GM12801 (cell line): ENCODE data around the gene BOC.

ENCODE experiments used
- TF ChIP-seq, protein P1 (sequence below): IDR thresholded peaks from one replicate; pipeline ENCODE4 v1.5.1; 2011; ENCODE audit warnings: control low read depth; ENCODE audit not compliant: insufficient read length; ENCODE audit errors: extremely low read depth

BOC gene

DNA sequence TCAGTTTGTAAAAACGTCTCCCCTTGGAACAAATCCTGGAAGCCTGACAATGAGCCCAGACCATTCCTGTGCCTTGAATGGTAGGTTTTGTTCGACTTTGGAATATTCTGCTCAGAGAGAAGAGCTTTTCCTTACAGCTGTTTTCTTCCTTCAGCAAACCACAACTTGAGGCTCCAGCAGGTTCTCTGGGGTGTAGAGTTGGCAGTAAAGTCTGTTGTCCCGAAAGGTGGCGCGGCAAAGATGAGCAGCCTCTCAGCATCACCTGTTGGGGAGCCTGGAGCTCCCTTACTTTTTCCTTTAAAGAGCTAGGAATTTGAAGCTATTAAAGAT, 65.4 kb downstream of the BOC start:
- TF ChIP-seq, protein P1, sequence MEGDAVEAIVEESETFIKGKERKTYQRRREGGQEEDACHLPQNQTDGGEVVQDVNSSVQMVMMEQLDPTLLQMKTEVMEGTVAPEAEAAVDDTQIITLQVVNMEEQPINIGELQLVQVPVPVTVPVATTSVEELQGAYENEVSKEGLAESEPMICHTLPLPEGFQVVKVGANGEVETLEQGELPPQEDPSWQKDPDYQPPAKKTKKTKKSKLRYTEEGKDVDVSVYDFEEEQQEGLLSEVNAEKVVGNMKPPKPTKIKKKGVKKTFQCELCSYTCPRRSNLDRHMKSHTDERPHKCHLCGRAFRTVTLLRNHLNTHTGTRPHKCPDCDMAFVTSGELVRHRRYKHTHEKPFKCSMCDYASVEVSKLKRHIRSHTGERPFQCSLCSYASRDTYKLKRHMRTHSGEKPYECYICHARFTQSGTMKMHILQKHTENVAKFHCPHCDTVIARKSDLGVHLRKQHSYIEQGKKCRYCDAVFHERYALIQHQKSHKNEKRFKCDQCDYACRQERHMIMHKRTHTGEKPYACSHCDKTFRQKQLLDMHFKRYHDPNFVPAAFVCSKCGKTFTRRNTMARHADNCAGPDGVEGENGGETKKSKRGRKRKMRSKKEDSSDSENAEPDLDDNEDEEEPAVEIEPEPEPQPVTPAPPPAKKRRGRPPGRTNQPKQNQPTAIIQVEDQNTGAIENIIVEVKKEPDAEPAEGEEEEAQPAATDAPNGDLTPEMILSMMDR = no peak

DNA sequence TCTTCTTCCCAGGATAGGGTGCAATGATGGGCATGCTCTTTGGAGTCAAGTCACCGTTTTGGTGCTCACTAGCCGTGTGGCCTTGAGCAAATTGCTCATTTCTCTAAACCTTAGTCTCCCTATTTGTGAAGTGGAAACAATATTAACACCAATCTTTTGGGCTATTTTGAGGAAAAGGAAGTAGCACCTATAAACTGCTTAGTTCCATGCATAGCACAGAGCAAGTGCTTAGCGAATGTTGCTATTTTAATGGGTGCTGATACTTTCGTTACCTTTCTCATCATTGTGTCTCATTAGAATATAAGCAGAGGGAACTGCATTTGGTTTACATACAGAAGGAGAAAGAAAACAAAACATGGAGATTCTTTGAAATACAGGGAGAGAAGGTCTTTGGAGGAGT, 66.1 kb downstream of the BOC start:
- TF ChIP-seq, protein P1 = no peak

DNA sequence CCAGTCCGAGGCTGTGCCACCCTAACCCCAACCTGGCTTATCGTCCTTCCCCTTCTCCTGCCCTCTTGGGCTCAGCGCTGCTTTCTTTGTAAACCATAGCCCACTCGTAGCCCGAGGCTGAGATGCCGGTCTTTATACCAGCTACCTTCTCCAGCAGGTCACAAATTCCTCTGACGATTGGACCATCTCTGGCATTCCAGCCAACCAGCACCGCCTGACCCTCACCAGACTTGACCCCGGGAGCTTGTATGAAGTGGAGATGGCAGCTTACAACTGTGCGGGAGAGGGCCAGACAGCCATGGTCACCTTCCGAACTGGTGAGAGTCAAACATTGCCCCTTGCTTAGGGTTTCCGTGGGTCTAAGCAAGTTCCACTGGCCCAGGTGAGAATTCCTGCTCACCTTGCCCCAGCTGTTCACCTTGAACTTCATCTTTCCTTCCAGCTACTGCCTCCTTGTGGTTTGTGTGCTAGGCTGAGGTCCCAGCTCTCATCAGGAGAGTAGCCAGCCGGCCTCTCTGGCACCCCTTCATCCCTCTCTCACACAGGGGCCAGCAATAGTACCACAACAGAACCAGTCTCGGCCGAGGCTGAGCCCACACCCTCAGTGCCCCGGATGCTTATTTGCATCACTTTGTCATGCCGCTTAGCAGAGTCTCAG, 66.7 kb downstream of the BOC start:
- TF ChIP-seq, protein P1 = no peak

DNA sequence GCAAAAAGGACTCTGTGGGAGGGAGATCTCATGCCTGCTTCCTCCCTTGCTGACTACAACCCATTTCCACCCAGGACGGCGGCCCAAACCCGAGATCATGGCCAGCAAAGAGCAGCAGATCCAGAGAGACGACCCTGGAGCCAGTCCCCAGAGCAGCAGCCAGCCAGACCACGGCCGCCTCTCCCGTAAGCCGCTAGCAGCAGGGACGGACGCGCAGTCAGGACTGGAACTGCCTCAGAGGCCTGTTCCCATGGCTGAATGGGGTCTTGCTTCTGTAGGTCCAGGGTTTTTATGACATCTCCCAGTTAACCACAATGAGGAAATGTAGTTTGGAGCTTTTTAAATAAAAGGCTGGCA, 67.2 kb downstream of the BOC start:
- TF ChIP-seq, protein P1 = no peak

DNA sequence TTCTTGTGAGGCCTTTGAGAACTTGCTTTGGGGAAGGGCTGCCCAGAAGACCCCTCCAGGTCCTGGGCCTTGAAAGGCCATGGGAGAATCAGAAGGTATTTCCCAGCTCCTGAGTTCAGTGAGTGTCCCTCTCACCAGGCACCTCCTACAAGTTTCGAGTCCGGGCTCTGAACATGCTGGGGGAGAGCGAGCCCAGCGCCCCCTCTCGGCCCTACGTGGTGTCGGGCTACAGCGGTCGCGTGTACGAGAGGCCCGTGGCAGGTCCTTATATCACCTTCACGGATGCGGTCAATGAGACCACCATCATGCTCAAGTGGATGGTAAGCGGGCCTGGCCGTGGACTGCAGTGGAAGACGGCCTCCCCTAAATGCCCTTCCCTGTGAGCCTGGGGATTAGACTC, 68.3 kb downstream of the BOC start:
- TF ChIP-seq, protein P1 = no peak

DNA sequence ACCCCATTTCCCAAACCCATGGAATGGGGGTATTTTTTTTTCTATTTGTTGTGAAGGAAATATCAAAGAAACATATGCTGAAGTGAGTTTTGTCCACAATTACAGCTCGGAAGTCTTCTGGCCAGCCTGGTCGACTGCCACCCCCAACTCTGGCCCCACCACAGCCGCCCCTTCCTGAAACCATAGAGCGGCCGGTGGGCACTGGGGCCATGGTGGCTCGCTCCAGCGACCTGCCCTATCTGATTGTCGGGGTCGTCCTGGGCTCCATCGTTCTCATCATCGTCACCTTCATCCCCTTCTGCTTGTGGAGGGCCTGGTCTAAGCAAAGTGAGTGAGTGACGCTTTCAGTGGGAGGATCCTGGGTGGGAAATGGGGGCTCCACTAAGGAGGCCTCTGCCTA, 71.9 kb downstream of the BOC start:
- TF ChIP-seq, protein P1 = no peak

DNA sequence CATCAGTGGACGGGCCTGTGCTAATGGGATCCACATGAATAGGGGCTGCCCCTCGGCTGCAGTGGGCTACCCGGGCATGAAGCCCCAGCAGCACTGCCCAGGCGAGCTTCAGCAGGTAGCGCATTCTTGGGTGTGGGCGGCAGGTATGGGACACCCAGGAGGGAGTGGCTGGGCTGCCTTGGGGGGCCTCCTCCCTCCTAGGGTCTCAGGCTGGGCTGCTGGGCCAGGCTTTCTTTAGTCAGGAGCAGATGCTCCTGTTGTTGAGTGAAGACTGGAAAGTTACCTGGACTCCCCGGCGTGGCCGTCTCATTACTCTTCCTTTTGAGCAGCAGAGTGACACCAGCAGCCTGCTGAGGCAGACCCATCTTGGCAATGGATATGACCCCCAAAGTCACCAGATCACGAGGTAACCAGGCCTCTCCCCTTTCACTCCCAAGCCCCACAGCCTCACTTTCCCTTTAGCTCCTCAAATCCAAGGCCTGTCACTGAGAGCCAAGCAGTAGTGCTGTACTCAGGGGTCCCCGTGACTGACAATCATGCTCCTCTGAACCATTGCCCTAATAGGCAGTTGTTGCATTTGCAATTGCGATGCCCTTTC, 73.2 kb downstream of the BOC start:
- TF ChIP-seq, protein P1 = no peak

DNA sequence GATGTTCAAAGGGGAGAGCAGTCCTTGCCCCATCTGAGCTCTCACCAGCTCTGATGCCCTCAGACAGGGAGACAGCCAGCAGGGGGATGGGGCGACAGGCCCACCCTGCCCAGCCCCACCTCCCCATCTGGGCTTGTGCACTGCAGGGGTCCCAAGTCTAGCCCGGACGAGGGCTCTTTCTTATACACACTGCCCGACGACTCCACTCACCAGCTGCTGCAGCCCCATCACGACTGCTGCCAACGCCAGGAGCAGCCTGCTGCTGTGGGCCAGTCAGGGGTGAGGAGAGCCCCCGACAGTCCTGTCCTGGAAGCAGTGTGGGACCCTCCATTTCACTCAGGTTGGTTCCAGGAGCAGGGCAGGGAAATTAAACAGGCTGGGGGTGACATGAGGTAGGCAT, 73.9 kb downstream of the BOC start:
- TF ChIP-seq, protein P1 = no peak
